Smooth muscle cell of bladder (primary cell): Measurements from ENCODE around the gene DMKN. TPM values are rescaled to one million over a fixed set of nuclear protein-coding genes. Genes with fewer than 3 reads are reported as not detected.

ENCODE experiments used
- total RNA-seq: library from RNA; depleted of rRNA; stranded (reverse); fragments of >200 nt; gene quantifications from 2 replicates; pipeline ENCODE4 v1.2.3, GENCODE V29; 2014

Gene DMKN, protein sequence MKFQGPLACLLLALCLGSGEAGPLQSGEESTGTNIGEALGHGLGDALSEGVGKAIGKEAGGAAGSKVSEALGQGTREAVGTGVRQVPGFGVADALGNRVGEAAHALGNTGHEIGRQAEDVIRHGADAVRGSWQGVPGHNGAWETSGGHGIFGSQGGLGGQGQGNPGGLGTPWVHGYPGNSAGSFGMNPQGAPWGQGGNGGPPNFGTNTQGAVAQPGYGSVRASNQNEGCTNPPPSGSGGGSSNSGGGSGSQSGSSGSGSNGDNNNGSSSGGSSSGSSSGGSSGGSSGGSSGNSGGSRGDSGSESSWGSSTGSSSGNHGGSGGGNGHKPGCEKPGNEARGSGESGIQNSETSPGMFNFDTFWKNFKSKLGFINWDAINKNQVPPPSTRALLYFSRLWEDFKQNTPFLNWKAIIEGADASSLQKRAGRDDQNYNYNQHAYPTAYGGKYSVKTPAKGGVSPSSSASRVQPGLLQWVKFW
- total RNA-seq: 4.0 and 18.3 TPM in 2 replicates

GRCh38 chr19:35513628-35514281, at the start of gene DMKN:
Gene DMKN, minus strand, starts transcription at chr19:35513649. Its CDS starts 174 bp downstream, at chr19:35513475.

DNA sequence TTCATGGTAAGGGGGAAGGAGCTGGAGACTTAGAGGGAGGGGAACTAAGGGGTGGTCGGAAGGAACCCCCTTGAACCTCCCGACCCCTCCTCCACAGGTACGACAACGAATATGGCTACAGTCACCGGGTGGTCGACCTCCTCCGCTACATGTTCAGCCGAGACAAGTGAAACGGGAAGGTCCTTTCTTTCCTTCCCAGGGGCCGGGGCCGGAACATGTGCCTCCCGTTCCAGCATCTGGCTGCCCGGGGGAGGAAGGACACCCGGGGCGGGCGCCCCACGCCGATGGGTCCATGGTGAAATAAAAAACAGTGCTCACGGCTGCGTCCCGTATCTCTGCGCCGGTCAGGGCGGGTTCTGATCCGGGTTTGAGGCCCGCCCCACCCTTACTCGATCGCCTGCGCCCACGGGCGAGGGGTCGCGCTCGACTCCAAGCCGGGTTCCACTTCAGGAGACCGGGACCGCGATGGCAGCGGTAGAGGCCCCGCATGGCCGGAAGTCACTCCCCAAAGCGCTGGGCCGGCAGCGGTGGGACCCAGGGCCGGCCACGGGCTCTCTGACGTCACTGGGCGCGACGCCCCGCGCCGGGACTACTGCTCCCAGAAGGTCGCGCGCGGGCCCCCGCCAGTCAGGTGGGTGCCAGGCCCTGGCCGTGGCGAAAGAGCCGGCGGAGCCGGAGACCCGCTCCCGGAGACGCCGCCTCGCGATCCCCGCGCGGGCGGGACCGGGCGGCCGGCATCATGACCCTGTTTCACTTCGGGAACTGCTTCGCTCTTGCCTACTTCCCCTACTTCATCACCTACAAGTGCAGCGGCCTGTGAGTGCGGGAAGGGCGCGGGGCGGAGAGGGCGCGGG, 31.8 kb upstream of the DMKN start, which contains the start of gene TMEM147:
TMEM147 (plus strand) TSS at position 626 of the 854 bp plus-strand sequence; CDS start at position 740, 114 bp downstream.

GRCh38 chr19:35533201-35533821, 19.9 kb upstream of the DMKN start, which contains the start of gene GAPDHS:
Gene GAPDHS, plus strand, starts transcription at chr19:35533456. Its CDS starts 72 bp downstream, at chr19:35533528.

GRCh38 chr19:35528218-35529038, 15.0 kb upstream of the DMKN start, which contains the start of gene SBSN:
Gene SBSN, minus strand, starts transcription at chr19:35528311. Its CDS starts 30 bp downstream, at chr19:35528281.

GRCh38 chr19:35490364-35490763, 23.1 kb downstream of the DMKN start, which contains the start of gene KRTDAP:
Gene KRTDAP, minus strand, starts transcription at chr19:35490464. Its CDS starts 22 bp downstream, at chr19:35490442.

DNA sequence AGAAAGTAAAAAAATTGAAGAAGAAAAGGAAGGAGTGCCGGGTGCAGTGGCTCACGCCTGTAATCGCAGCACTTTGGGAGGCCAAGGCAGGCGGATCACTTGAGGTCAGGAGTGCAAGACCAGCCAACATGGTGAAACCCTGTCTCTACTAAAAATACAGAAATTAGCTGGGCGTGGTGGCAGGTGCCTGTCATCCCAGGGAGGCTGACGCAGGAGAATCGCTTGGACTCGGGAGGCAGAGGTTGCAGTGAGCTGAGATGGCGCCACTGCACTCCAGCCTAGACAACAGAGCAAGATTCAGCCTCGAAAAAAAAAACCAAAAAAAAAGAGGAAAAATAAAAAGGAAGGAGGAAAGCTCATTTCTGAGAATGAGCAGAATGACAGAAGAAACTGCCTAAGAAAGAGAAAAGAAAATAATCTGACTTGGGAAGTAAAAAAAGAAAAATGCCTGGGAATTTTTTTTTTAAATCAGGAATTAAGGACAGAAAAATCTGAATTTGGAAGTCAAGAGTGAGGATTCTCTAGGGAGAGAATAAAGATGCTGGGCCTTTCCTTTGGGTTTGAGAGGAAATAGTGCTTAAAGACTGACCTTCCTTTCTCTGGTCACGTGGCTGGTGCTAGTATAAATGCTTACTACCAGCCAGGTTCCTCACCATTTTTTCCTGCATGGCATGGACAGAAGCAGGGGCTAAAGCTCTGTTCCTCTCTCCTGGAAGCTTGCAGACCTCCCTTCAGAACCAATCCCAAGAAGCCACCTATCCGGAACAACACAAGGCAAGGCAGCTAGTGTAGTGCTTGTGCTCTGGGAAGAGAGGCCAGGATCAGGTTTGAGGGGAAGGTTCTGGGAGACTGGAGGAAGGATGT, 65.6 kb downstream of the DMKN start, which contains the start of gene FFAR2:
FFAR2 (plus strand) TSS at position 652 of the 864 bp plus-strand sequence. CDS start 1,458 bp downstream, outside the sequence.

Other genes starting within 250 kb of the DMKN start
- gene USF2, start 244.7 kb downstream of the DMKN start, total RNA-seq: 37.0 and 55.7 TPM in 2 replicates
- gene HAMP, start 231.1 kb downstream of the DMKN start, total RNA-seq: under 0.01 TPM in 2 replicates
- gene MAG, start 221.5 kb downstream of the DMKN start, total RNA-seq: not detected in 2 replicates
- gene CD22, start 184.5 kb downstream of the DMKN start, total RNA-seq: 0.09 and 0.14 TPM in 2 replicates
- not detected in 2 replicates for gene FFAR1, start 165.7 kb downstream of the DMKN start, total RNA-seq
- 0.09 and 0.14 TPM in 2 replicates for gene FFAR3, start 155.2 kb downstream of the DMKN start, total RNA-seq
- not detected in 2 replicates for gene GPR42, start 142.6 kb downstream of the DMKN start, total RNA-seq
- gene FFAR2, start 65.4 kb downstream of the DMKN start, total RNA-seq: not detected in 2 replicates
- gene KRTDAP, start 23.2 kb downstream of the DMKN start, total RNA-seq: not detected in 2 replicates
- 2.1 and 9.3 TPM in 2 replicates for gene SBSN, start 14.7 kb upstream of the DMKN start, total RNA-seq
- gene GAPDHS, start 19.8 kb upstream of the DMKN start, total RNA-seq: not detected in 2 replicates
- 81.8 and 120 TPM in 2 replicates for gene TMEM147, start 32.0 kb upstream of the DMKN start, total RNA-seq
- not detected in 2 replicates for gene ATP4A, start 50.0 kb upstream of the DMKN start, total RNA-seq
- gene PMIS2, start 72.5 kb upstream of the DMKN start, total RNA-seq: not detected in 2 replicates
- 3.0 and 3.5 TPM in 2 replicates for gene HAUS5, start 99.1 kb upstream of the DMKN start, total RNA-seq
- gene RBM42, start 115.4 kb upstream of the DMKN start, total RNA-seq: 33.4 and 34.0 TPM in 2 replicates
- gene ETV2, start 128.1 kb upstream of the DMKN start, total RNA-seq: 0.18 and 0.28 TPM in 2 replicates
- gene COX6B1, start 134.7 kb upstream of the DMKN start, total RNA-seq: 495 and 644 TPM in 2 replicates
- gene UPK1A, start 152.9 kb upstream of the DMKN start, total RNA-seq: 0.09 TPM in 1 of 2 replicates, not detected in the other
- not detected in 2 replicates for gene ZBTB32, start 190.9 kb upstream of the DMKN start, total RNA-seq
- 2.6 and 4.2 TPM in 2 replicates for gene KMT2B, start 204.4 kb upstream of the DMKN start, total RNA-seq
- 1.00 and 1.8 TPM in 2 replicates for gene IGFLR1, start 228.8 kb upstream of the DMKN start, total RNA-seq
- gene U2AF1L4, start 231.8 kb upstream of the DMKN start, total RNA-seq: 5.5 and 7.8 TPM in 2 replicates
- 13.5 and 14.0 TPM in 2 replicates for gene PSENEN, start 232.0 kb upstream of the DMKN start, total RNA-seq
- gene LIN37, start 234.9 kb upstream of the DMKN start, total RNA-seq: 7.4 and 10.1 TPM in 2 replicates
- gene HSPB6, start 243.4 kb upstream of the DMKN start, total RNA-seq: 50.3 and 88.4 TPM in 2 replicates
- 2.5 and 3.3 TPM in 2 replicates for gene PROSER3, start 244.5 kb upstream of the DMKN start, total RNA-seq